Measurements from ENCODE around the gene UIMC1.

- TF ChIP-seq, protein P1, sequence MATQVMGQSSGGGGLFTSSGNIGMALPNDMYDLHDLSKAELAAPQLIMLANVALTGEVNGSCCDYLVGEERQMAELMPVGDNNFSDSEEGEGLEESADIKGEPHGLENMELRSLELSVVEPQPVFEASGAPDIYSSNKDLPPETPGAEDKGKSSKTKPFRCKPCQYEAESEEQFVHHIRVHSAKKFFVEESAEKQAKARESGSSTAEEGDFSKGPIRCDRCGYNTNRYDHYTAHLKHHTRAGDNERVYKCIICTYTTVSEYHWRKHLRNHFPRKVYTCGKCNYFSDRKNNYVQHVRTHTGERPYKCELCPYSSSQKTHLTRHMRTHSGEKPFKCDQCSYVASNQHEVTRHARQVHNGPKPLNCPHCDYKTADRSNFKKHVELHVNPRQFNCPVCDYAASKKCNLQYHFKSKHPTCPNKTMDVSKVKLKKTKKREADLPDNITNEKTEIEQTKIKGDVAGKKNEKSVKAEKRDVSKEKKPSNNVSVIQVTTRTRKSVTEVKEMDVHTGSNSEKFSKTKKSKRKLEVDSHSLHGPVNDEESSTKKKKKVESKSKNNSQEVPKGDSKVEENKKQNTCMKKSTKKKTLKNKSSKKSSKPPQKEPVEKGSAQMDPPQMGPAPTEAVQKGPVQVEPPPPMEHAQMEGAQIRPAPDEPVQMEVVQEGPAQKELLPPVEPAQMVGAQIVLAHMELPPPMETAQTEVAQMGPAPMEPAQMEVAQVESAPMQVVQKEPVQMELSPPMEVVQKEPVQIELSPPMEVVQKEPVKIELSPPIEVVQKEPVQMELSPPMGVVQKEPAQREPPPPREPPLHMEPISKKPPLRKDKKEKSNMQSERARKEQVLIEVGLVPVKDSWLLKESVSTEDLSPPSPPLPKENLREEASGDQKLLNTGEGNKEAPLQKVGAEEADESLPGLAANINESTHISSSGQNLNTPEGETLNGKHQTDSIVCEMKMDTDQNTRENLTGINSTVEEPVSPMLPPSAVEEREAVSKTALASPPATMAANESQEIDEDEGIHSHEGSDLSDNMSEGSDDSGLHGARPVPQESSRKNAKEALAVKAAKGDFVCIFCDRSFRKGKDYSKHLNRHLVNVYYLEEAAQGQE (IDR thresholded peaks at IDR 0.05; ENCODE audit: low read depth): no peak
- TF ChIP-seq YY1 (IDR thresholded peaks at IDR 0.05; ENCODE audit: low read depth): no peak
- no peak for TF ChIP-seq CREB1 (IDR thresholded peaks at IDR 0.05; ENCODE audit: low read depth)
- no peak for TF ChIP-seq RAD21 (IDR thresholded peaks at IDR 0.05; ENCODE audit: low read depth)
- TF ChIP-seq, protein P2, sequence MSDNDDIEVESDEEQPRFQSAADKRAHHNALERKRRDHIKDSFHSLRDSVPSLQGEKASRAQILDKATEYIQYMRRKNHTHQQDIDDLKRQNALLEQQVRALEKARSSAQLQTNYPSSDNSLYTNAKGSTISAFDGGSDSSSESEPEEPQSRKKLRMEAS (IDR thresholded peaks at IDR 0.05): no peak
- no peak for TF ChIP-seq ZBTB7A (IDR thresholded peaks at IDR 0.05; ENCODE audit: low read depth)
- TF ChIP-seq CEBPB (IDR thresholded peaks at IDR 0.05): no peak
- no peak for TF ChIP-seq NFIC (IDR thresholded peaks at IDR 0.05)
- TF ChIP-seq, protein P3, sequence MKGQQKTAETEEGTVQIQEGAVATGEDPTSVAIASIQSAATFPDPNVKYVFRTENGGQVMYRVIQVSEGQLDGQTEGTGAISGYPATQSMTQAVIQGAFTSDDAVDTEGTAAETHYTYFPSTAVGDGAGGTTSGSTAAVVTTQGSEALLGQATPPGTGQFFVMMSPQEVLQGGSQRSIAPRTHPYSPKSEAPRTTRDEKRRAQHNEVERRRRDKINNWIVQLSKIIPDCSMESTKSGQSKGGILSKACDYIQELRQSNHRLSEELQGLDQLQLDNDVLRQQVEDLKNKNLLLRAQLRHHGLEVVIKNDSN (IDR thresholded peaks at IDR 0.05): no peak
- TF ChIP-seq TCF12 (IDR thresholded peaks at IDR 0.05; ENCODE audit: low read depth): no peak
- TF ChIP-seq TAF1 (IDR thresholded peaks at IDR 0.05; ENCODE audit: low read depth): no peak
Measured at GRCh38 chr5:176873541-176874172, 132.9 kb downstream of the UIMC1 start.

Data from Ishikawa (cell line).